ENCODE results near the gene IRF3.
A peak's percentile ranks its signal among the peaks of the same experiment; 100 is the strongest.
"Not testable (repeated sequence)": the region's sequence is repeated elsewhere in the genome, so short reads cannot be mapped to it uniquely, and the experiment has no call there.

Gene IRF3

GRCh38 chr19:49637821-49638738, 27.6 kb downstream of the IRF3 start:
- DNase-seq: peak; percentile 70
- H2BK120ac ChIP-seq (ENCODE audit: low read depth, low read length): peak overlapping the region; percentile 47

GRCh38 chr19:49636233-49636932, 29.3 kb downstream of the IRF3 start:
- Histone ChIP-seq H3K18ac (ENCODE audit: low read length) (no peak overlapping the region), H3K4me2 (ENCODE audit: low read length) (no peak overlapping the region), H4K8ac (ENCODE audit: low read depth, low read length) (no peak overlapping the region), H2BK120ac (ENCODE audit: low read depth, low read length) (no peak overlapping the region), H3K79me1 (ENCODE audit: low read length) (no peaks in the 10 kb centered on the region), H3K4ac (ENCODE audit: low read depth, low read length) (no peak overlapping the region), H2BK15ac (replicated peaks; ENCODE audit: low read depth) (no peak overlapping the region), H3K4me1 (ENCODE audit: control insufficient read depth, low read depth, low read length) (peaks cover 2% of the 10 kb centered on the region), H2BK5ac (ENCODE audit: low read length) (no peak overlapping the region), H3K23ac (ENCODE audit: low read length) (no peak overlapping the region), H3K79me2 (ENCODE audit: control insufficient read depth, insufficient read depth, low read length) (no peaks in the 10 kb centered on the region), H3K27ac (ENCODE audit: low read depth, low read length) (no peak overlapping the region), H3K56ac (ENCODE audit: low read length) (no peak overlapping the region), H3K4me3 (ENCODE audit: low read length) (no peak overlapping the region), H2AK5ac (ENCODE audit: low read length) (no peak overlapping the region), H4K5ac (ENCODE audit: low read length) (no peak overlapping the region), H3K36me3 (ENCODE audit: control insufficient read depth, insufficient read depth, low read length) (no peaks in the 10 kb centered on the region), H3K9ac (ENCODE audit: low read length) (no peak overlapping the region), H3K27me3 (ENCODE audit: insufficient read depth, low read length, poor library complexity) (no peaks in the 10 kb centered on the region)
- WGBS (ENCODE audit: extremely low coverage, insufficient coverage, low lambda C conversion rate): no CpG with 5 or more reads among the region's 30 CpGs
- DNase-seq: no peak

More at GRCh38 chr19:49637821-49638738, 27.6 kb downstream of the IRF3 start:
- Histone ChIP-seq H3K18ac (ENCODE audit: low read length) (peak overlapping the region; percentile 94), H3K79me2 (ENCODE audit: control insufficient read depth, insufficient read depth, low read length) (peaks cover 8% of the 10 kb centered on the region), H2BK5ac (ENCODE audit: low read length) (no peak overlapping the region), H3K27ac (ENCODE audit: low read depth, low read length) (peak overlapping the region; percentile 27), H3K4me2 (ENCODE audit: low read length) (peak overlapping the region; percentile 13), H4K8ac (ENCODE audit: low read depth, low read length) (no peak overlapping the region), H3K4me3 (ENCODE audit: low read length) (no peak overlapping the region), H3K79me1 (ENCODE audit: low read length) (peaks cover 4% of the 10 kb centered on the region), H3K27me3 (ENCODE audit: insufficient read depth, low read length, poor library complexity) (no peaks in the 10 kb centered on the region), H3K4ac (ENCODE audit: low read depth, low read length) (peak overlapping the region; percentile 83), H2BK15ac (replicated peaks; ENCODE audit: low read depth) (peak overlapping the region; percentile 41), H3K36me3 (ENCODE audit: control insufficient read depth, insufficient read depth, low read length) (no peaks in the 10 kb centered on the region), H3K23ac (ENCODE audit: low read length) (no peak overlapping the region), H2AK5ac (ENCODE audit: low read length) (no peak overlapping the region), H3K4me1 (ENCODE audit: control insufficient read depth, low read depth, low read length) (peaks cover 2% of the 10 kb centered on the region), H4K5ac (ENCODE audit: low read length) (no peak overlapping the region), H3K56ac (ENCODE audit: low read length) (peak overlapping the region; percentile 75), H3K9ac (ENCODE audit: low read length) (peak overlapping the region; percentile 37)
- WGBS (ENCODE audit: extremely low coverage, insufficient coverage, low lambda C conversion rate): no CpG with 5 or more reads among the region's 19 CpGs

GRCh38 chr19:49635530-49636232, 30.0 kb downstream of the IRF3 start:
- Histone ChIP-seq H3K23ac (ENCODE audit: low read length) (no peak overlapping the region), H3K36me3 (ENCODE audit: control insufficient read depth, insufficient read depth, low read length) (no peaks in the 10 kb centered on the region), H3K27me3 (ENCODE audit: insufficient read depth, low read length, poor library complexity) (no peaks in the 10 kb centered on the region), H3K56ac (ENCODE audit: low read length) (no peak overlapping the region), H3K4ac (ENCODE audit: low read depth, low read length) (no peak overlapping the region), H3K9ac (ENCODE audit: low read length) (no peak overlapping the region), H2BK15ac (replicated peaks; ENCODE audit: low read depth) (no peak overlapping the region), H3K27ac (ENCODE audit: low read depth, low read length) (no peak overlapping the region), H3K79me2 (ENCODE audit: control insufficient read depth, insufficient read depth, low read length) (no peaks in the 10 kb centered on the region), H2AK5ac (ENCODE audit: low read length) (no peak overlapping the region), H4K5ac (ENCODE audit: low read length) (no peak overlapping the region), H2BK120ac (ENCODE audit: low read depth, low read length) (no peak overlapping the region), H4K8ac (ENCODE audit: low read depth, low read length) (no peak overlapping the region), H2BK5ac (ENCODE audit: low read length) (no peak overlapping the region), H3K79me1 (ENCODE audit: low read length) (no peaks in the 10 kb centered on the region), H3K18ac (ENCODE audit: low read length) (no peak overlapping the region), H3K4me3 (ENCODE audit: low read length) (no peak overlapping the region), H3K4me2 (ENCODE audit: low read length) (no peak overlapping the region), H3K4me1 (ENCODE audit: control insufficient read depth, low read depth, low read length) (no peaks in the 10 kb centered on the region)
- no CpG with 5 or more reads among the region's 24 CpGs for WGBS (ENCODE audit: extremely low coverage, insufficient coverage, low lambda C conversion rate)
- no peak for DNase-seq

- H2BK120ac ChIP-seq (ENCODE audit: low read depth, low read length); H3K27ac ChIP-seq (ENCODE audit: low read depth, low read length); H3K79me1 ChIP-seq (ENCODE audit: low read length); H3K79me2 ChIP-seq (ENCODE audit: control insufficient read depth, insufficient read depth, low read length); H3K4ac ChIP-seq (ENCODE audit: low read depth, low read length); H3K56ac ChIP-seq (ENCODE audit: low read length); H3K9ac ChIP-seq (ENCODE audit: low read length); H2BK5ac ChIP-seq (ENCODE audit: low read length); H3K18ac ChIP-seq (ENCODE audit: low read length); H3K36me3 ChIP-seq (ENCODE audit: control insufficient read depth, insufficient read depth, low read length); H3K27me3 ChIP-seq (ENCODE audit: insufficient read depth, low read length, poor library complexity); H4K5ac ChIP-seq (ENCODE audit: low read length); H3K4me3 ChIP-seq (ENCODE audit: low read length); H4K8ac ChIP-seq (ENCODE audit: low read depth, low read length); H3K4me2 ChIP-seq (ENCODE audit: low read length); H3K4me1 ChIP-seq (ENCODE audit: control insufficient read depth, low read depth, low read length); H2AK5ac ChIP-seq (ENCODE audit: low read length); H2BK15ac ChIP-seq (replicated peaks; ENCODE audit: low read depth); H3K23ac ChIP-seq (ENCODE audit: low read length): not testable (repeated sequence)
- no CpG with 5 or more reads among the region's 9 CpGs for WGBS (ENCODE audit: extremely low coverage, insufficient coverage, low lambda C conversion rate)
- peak; percentile 78 for DNase-seq
Measured at GRCh38 chr19:49633273-49633672, 32.4 kb downstream of the IRF3 start.

GRCh38 chr19:49632576-49632975, 33.1 kb downstream of the IRF3 start:
- Histone ChIP-seq H3K4ac (ENCODE audit: low read depth, low read length) (no peak overlapping the region), H3K27ac (ENCODE audit: low read depth, low read length) (no peak overlapping the region), H3K4me1 (ENCODE audit: control insufficient read depth, low read depth, low read length) (no peaks in the 10 kb centered on the region), H3K18ac (ENCODE audit: low read length) (no peak overlapping the region), H3K27me3 (ENCODE audit: insufficient read depth, low read length, poor library complexity) (no peaks in the 10 kb centered on the region), H3K9ac (ENCODE audit: low read length) (no peak overlapping the region), H2BK120ac (ENCODE audit: low read depth, low read length) (no peak overlapping the region), H2BK5ac (ENCODE audit: low read length) (no peak overlapping the region), H3K79me1 (ENCODE audit: low read length) (no peaks in the 10 kb centered on the region), H2BK15ac (replicated peaks; ENCODE audit: low read depth) (no peak overlapping the region), H3K4me2 (ENCODE audit: low read length) (no peak overlapping the region), H3K4me3 (ENCODE audit: low read length) (no peak overlapping the region), H4K5ac (ENCODE audit: low read length) (no peak overlapping the region), H3K56ac (ENCODE audit: low read length) (no peak overlapping the region), H3K23ac (ENCODE audit: low read length) (no peak overlapping the region), H3K79me2 (ENCODE audit: control insufficient read depth, insufficient read depth, low read length) (no peaks in the 10 kb centered on the region), H3K36me3 (ENCODE audit: control insufficient read depth, insufficient read depth, low read length) (no peaks in the 10 kb centered on the region), H2AK5ac (ENCODE audit: low read length) (no peak overlapping the region), H4K8ac (ENCODE audit: low read depth, low read length) (no peak overlapping the region)
- no peak for DNase-seq
- no CpG with 5 or more reads among the region's 5 CpGs for WGBS (ENCODE audit: extremely low coverage, insufficient coverage, low lambda C conversion rate)
